ENCODE data around the gene CFAP410.

DNA sequence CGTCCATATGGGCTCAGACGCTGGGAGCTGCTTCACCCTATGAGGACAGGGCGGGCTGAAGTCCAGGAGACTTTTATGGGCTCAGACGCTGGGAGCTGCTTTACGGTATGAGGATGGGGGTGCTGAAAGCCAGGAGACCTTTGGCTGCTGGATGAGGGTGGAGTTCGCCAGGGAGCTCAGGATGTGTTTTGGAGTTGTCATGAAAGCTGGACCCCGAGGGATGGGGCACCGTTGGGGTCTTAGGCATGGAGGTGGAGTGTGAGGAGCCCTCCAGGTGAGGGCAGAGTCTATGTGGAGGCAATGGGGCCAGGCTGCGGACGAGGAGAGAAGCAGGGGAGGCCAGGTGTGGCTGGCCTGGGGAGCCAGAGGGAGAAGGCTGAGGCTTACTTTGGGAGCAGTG lies 41.7 kb upstream of the CFAP410 start:
- TF ChIP-seq, protein P1, sequence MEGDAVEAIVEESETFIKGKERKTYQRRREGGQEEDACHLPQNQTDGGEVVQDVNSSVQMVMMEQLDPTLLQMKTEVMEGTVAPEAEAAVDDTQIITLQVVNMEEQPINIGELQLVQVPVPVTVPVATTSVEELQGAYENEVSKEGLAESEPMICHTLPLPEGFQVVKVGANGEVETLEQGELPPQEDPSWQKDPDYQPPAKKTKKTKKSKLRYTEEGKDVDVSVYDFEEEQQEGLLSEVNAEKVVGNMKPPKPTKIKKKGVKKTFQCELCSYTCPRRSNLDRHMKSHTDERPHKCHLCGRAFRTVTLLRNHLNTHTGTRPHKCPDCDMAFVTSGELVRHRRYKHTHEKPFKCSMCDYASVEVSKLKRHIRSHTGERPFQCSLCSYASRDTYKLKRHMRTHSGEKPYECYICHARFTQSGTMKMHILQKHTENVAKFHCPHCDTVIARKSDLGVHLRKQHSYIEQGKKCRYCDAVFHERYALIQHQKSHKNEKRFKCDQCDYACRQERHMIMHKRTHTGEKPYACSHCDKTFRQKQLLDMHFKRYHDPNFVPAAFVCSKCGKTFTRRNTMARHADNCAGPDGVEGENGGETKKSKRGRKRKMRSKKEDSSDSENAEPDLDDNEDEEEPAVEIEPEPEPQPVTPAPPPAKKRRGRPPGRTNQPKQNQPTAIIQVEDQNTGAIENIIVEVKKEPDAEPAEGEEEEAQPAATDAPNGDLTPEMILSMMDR (IDR thresholded peaks at IDR 0.05): no peak
- TF ChIP-seq POLR2A (IDR thresholded peaks at IDR 0.05): no peak
